H1 (cell line): ENCODE data around the gene KIAA1143. TPM values are rescaled to one million over a fixed set of nuclear protein-coding genes. Genes with fewer than 3 reads are reported as not detected.

Source experiments
- CTCF ChIA-PET: fragments of 300-600 bp; sonication (Branson Sonifier 250); formaldehyde crosslinking; loops from one replicate; lab custom pipeline; 2021; ENCODE audit not compliant: partially characterized antibody; lab: Charles Lee
- POLR2A ChIA-PET: fragments of 300-600 bp; sonication (Branson Sonifier 250); formaldehyde crosslinking; loops from one replicate; lab custom pipeline; 2021; ENCODE audit warnings: inconsistent platforms; ENCODE audit not compliant: partially characterized antibody; lab: Charles Lee
- DNase-seq, 2 experiments: peaks; one replicate each; pipeline versions ENCODE4 v3.0.0 to v3.0.0-alpha.2; 2010 to 2022; ENCODE audit warnings: low spot score in 2 of 2, low read depth in 1 of 2, mixed read lengths in 1 of 2
- FAIRE-seq: peaks from 2 replicates; lab custom pipeline; 2011; peaks lifted over from hg19 to GRCh38; lab: Jason Lieb, UNC
- H2AFZ ChIP-seq: 2 replicates; pipeline ENCODE4 v1.8.1; 2012; ENCODE audit warnings: low read length, inconsistent platforms
- H2AK5ac ChIP-seq: 2 replicates; pipeline ENCODE4 v1.6.1; 2013; ENCODE audit warnings: low read depth, low read length
- H2BK120ac ChIP-seq: replicated peaks from 2 replicates; pipeline ENCODE3; 2013; ENCODE audit warnings: low read depth, low read length, inconsistent platforms
- H2BK12ac ChIP-seq: 2 replicates; pipeline ENCODE4 v1.6.1; 2013; ENCODE audit warnings: low read depth, low read length
- H2BK15ac ChIP-seq: 2 replicates; pipeline ENCODE4 v1.6.1; 2013; ENCODE audit warnings: low read length
- H2BK20ac ChIP-seq: 2 replicates; pipeline ENCODE4 v1.6.1; 2013; ENCODE audit warnings: low read length
- H2BK5ac ChIP-seq: 2 replicates; pipeline ENCODE4 v1.6.1; 2013; ENCODE audit warnings: low read depth, low read length
- H3K14ac ChIP-seq: 2 replicates; pipeline ENCODE4 v1.6.1; 2013; ENCODE audit warnings: inconsistent platforms; ENCODE audit not compliant: insufficient read length
- H3K18ac ChIP-seq: 2 replicates; pipeline ENCODE4 v1.6.1; 2013; ENCODE audit warnings: low read length; ENCODE audit errors: extremely low read depth
- H3K23ac ChIP-seq: 2 replicates; pipeline ENCODE4 v1.6.1; 2013; ENCODE audit warnings: inconsistent platforms; ENCODE audit not compliant: insufficient read length
- H3K23me2 ChIP-seq: 2 replicates; pipeline ENCODE4 v1.6.1; 2013; ENCODE audit warnings: low read depth, low read length
- H3K27ac ChIP-seq: 2 replicates; pipeline ENCODE4 v1.6.1; 2011; ENCODE audit warnings: low read depth, low read length, inconsistent platforms
- H3K27me3 ChIP-seq, 4 experiments: replicated peaks in 1 of 4; 1 replicate in 1 of 4; 2 replicates in 3 of 4; pipeline versions ENCODE4 v1.6.1 to v1.8.1; 2011 to 2013; ENCODE audit warnings: low read length in 3 of 4, mild to moderate bottlenecking in 3 of 4, inconsistent platforms in 2 of 4, mixed read lengths in 2 of 4, moderate library complexity in 1 of 4; ENCODE audit not compliant: control insufficient read depth in 3 of 4, insufficient read depth in 3 of 4; ENCODE audit errors: extremely low read depth in 1 of 4
- H3K36me3 ChIP-seq, 4 experiments: 2 replicates each; pipeline versions ENCODE4 v1.6.1 to v1.8.1; 2011 to 2013; ENCODE audit warnings: mild to moderate bottlenecking in 4 of 4, low read length in 3 of 4, moderate library complexity in 2 of 4, control low read depth in 1 of 4, inconsistent platforms in 1 of 4; ENCODE audit not compliant: insufficient read depth in 4 of 4, control insufficient read depth in 2 of 4
- H3K4ac ChIP-seq: replicated peaks from 2 replicates; pipeline ENCODE3; 2013; ENCODE audit warnings: low read length, low read depth, mixed read lengths, inconsistent platforms; ENCODE audit not compliant: insufficient read length
- H3K4me1 ChIP-seq, 4 experiments: replicated peaks in 1 of 4; 1 replicate in 1 of 4; 2 replicates in 3 of 4; pipeline versions ENCODE4 v1.6.1 to v1.8.1; 2011 to 2013; ENCODE audit warnings: low read length in 3 of 4, inconsistent platforms in 2 of 4, mixed read lengths in 1 of 4; ENCODE audit not compliant: insufficient read depth in 4 of 4, control insufficient read depth in 3 of 4
- H3K4me2 ChIP-seq, 2 experiments: 2 replicates each; pipeline versions ENCODE4 v1.6.1 to v1.8.1; 2011 to 2013; ENCODE audit warnings: low read depth in 2 of 2, low read length in 2 of 2, control low read depth in 1 of 2, inconsistent platforms in 1 of 2, mild to moderate bottlenecking in 1 of 2; ENCODE audit not compliant: insufficient read depth in 1 of 2
- H3K4me3 ChIP-seq, 4 experiments: fragments of 200-600, 300-600 bp in 1 of 4; sonication (generic), shearing (Covaris generic), sonication (Bioruptor Twin) in 1 of 4; 2 replicates each; pipeline versions ENCODE4 v1.5.1 to v1.8.1; 2011 to 2016; ENCODE audit warnings: low read length in 4 of 4, low read depth in 3 of 4, control low read depth in 2 of 4, inconsistent platforms in 2 of 4, mild to moderate bottlenecking in 2 of 4, mixed read lengths in 1 of 4, moderate library complexity in 1 of 4; ENCODE audit not compliant: insufficient read depth in 2 of 4; ENCODE audit errors: extremely low read depth in 1 of 4
- H3K56ac ChIP-seq: replicated peaks from 2 replicates; pipeline ENCODE3; 2013; ENCODE audit warnings: low read depth, mild to moderate bottlenecking, mixed read lengths, low read length, inconsistent platforms; ENCODE audit not compliant: insufficient read length
- H3K79me1 ChIP-seq: 2 replicates; pipeline ENCODE4 v1.6.1; 2013; ENCODE audit warnings: low read depth, low read length, control low read depth
- H3K79me2 ChIP-seq, 2 experiments: 2 replicates each; pipeline versions ENCODE4 v1.6.1 to v1.8.1; 2012 to 2013; ENCODE audit warnings: low read length in 2 of 2, mild to moderate bottlenecking in 2 of 2, inconsistent platforms in 1 of 2; ENCODE audit not compliant: insufficient read depth in 2 of 2, control insufficient read depth in 1 of 2
- H3K9ac ChIP-seq, 4 experiments: replicated peaks in 1 of 4; 1 replicate in 1 of 4; 2 replicates in 3 of 4; pipeline versions ENCODE4 v1.6.1 to v1.8.1; 2011 to 2013; ENCODE audit warnings: low read depth in 3 of 4, low read length in 3 of 4, control low read depth in 2 of 4, mild to moderate bottlenecking in 2 of 4, moderate library complexity in 2 of 4, inconsistent platforms in 1 of 4; ENCODE audit errors: extremely low read depth in 1 of 4
- H3K9me3 ChIP-seq, 2 experiments: 2 replicates each; pipeline versions ENCODE4 v1.6.1 to v1.8.1; 2012 to 2013; ENCODE audit warnings: mild to moderate bottlenecking in 2 of 2, moderate library complexity in 2 of 2, control low read depth in 1 of 2, inconsistent platforms in 1 of 2, low read depth in 1 of 2, low read length in 1 of 2, mixed read lengths in 1 of 2; ENCODE audit not compliant: insufficient read depth in 2 of 2
- H4K20me1 ChIP-seq, 2 experiments: replicated peaks in 1 of 2; 2 replicates each; pipeline versions ENCODE3 to v1.8.1; 2011 to 2013; ENCODE audit warnings: inconsistent platforms in 2 of 2, low read length in 2 of 2, mild to moderate bottlenecking in 1 of 2; ENCODE audit not compliant: insufficient read depth in 2 of 2, control insufficient read depth in 1 of 2
- H4K5ac ChIP-seq: 2 replicates; pipeline ENCODE4 v1.6.1; 2013; ENCODE audit warnings: low read length, low read depth, mixed read lengths, inconsistent platforms; ENCODE audit not compliant: insufficient read length
- H4K8ac ChIP-seq: 2 replicates; pipeline ENCODE4 v1.8.0; 2013; ENCODE audit warnings: mild to moderate bottlenecking, moderate library complexity, low read length, inconsistent platforms; ENCODE audit not compliant: insufficient read depth; ENCODE audit errors: extremely low read depth
- H4K91ac ChIP-seq: replicated peaks from 2 replicates; pipeline ENCODE3; 2013; ENCODE audit warnings: low read length, mixed read lengths, inconsistent platforms; ENCODE audit not compliant: insufficient read length
- CHD2 ChIP-seq: IDR thresholded peaks from 2 replicates; pipeline ENCODE4 v1.6.1; 2012; ENCODE audit warnings: low read length, improper control_type of control experiment
- POLR2A ChIP-seq, 2 experiments: IDR thresholded peaks; 1 replicate in 1 of 2; 2 replicates in 1 of 2; pipeline ENCODE4 v1.6.1; 2011; ENCODE audit warnings: low read depth in 2 of 2, low read length in 2 of 2, mild to moderate bottlenecking in 2 of 2; ENCODE audit errors: control extremely low read depth in 1 of 2
- TCF12 ChIP-seq: IDR thresholded peaks from 2 replicates; pipeline ENCODE4 v1.6.1; 2011; ENCODE audit warnings: low read depth, mild to moderate bottlenecking, low read length
- WGBS, 2 experiments: shearing (Covaris generic) in 1 of 2; methylation state at CpG; one replicate each; pipeline versions ENCODE4 v1.1.6 to v1.1.7; 2013 to 2015; ENCODE audit warnings: low lambda C conversion rate in 2 of 2, mixed read lengths in 2 of 2, inconsistent platforms in 1 of 2, low coverage in 1 of 2, missing lambda C conversion rate in 1 of 2; ENCODE audit not compliant: insufficient replicate concordance in 2 of 2, insufficient coverage in 1 of 2, insufficient read length in 1 of 2; ENCODE audit errors: extremely low coverage in 1 of 2, missing lambda C conversion rate in 1 of 2; 5-methylcytosine and 5-hydroxymethylcytosine counted together
- polyA plus RNA-seq, 7 experiments: library from polyadenylated mRNA; depleted of rRNA in 3 of 7; stranded (reverse) in 5 of 7; unstranded in 2 of 7; fragments of >200 nt in 5 of 7; fragments of 200-250 nt in 2 of 7; gene quantifications; 1 replicate in 5 of 7; 2 replicates in 1 of 7; 4 replicates in 1 of 7; pipeline versions ENCODE4 v1.2.1 to v1.2.3, GENCODE V29; 2011 to 2013; ENCODE audit warnings: missing spikeins in 2 of 7, mixed read lengths in 2 of 7
- total RNA-seq: library from RNA; stranded (reverse); fragmentation: NEBNext Ultra II Directional; extraction: Animal tissue kit (Norgen Biotek cat#: 25700); gene quantifications from 2 replicates; pipeline ENCODE4 v1.2.1, GENCODE V29; 2021

KIAA1143 gene
- total and polyA plus RNA-seq, 2 of the 8 experiments (the other 6 are each of a cell fraction or from before 2014, with no cell fraction given) = 16.2 to 67.2 TPM

GRCh38 chr3:44803298-44803697 is 41.9 kb upstream of the KIAA1143 start:
- no peaks in the 10 kb centered on the region for H3K23me2 ChIP-seq
- H2BK5ac ChIP-seq = no peak overlapping the region
- no peak overlapping the region for H4K91ac ChIP-seq
- ChIA-PET POLR2A (no interaction called here), CTCF (no interaction called here)
- no peak overlapping the region for H3K23ac ChIP-seq
- DNase-seq (no peak), FAIRE-seq (no peak)
- TF ChIP-seq POLR2A (IDR thresholded peaks at IDR 0.05; ENCODE audit: control extremely low read depth in 1 of 2, low read depth in 2 of 2, low read length in 2 of 2) (no peak), TCF12 (no peak), CHD2 (no peak)
- H3K9ac ChIP-seq = no peak overlapping the region
- H3K79me1 ChIP-seq = no peaks in the 10 kb centered on the region
- WGBS, 2 experiments = 91% methylated on average over 2 of the region's 2 CpGs; no CpG with 5 or more reads in 1 of the 2 experiments
- H2AK5ac ChIP-seq = no peak overlapping the region
- no peak overlapping the region for H2BK15ac ChIP-seq
- H3K18ac ChIP-seq = no peak overlapping the region
- no peaks in the 10 kb centered on the region for H3K9me3 ChIP-seq
- H2BK120ac ChIP-seq = no peak overlapping the region
- no peak overlapping the region for H4K5ac ChIP-seq
- no peak overlapping the region for H3K4me3 ChIP-seq
- no peaks in the 10 kb centered on the region for H3K27me3 ChIP-seq
- peaks cover 7 to 64% (median 29%) of the 10 kb centered on the region in 4 experiments for H3K36me3 ChIP-seq
- no peaks in the 10 kb centered on the region for H3K79me2 ChIP-seq
- no peak overlapping the region for H3K56ac ChIP-seq
- no peak overlapping the region for H2BK20ac ChIP-seq
- H3K4me1 ChIP-seq = no peaks in the 10 kb centered on the region
- no peak overlapping the region for H3K27ac ChIP-seq
- no peak overlapping the region for H2BK12ac ChIP-seq
- no peak overlapping the region for H4K8ac ChIP-seq
- H3K4ac ChIP-seq = no peak overlapping the region
- no peaks in the 10 kb centered on the region for H4K20me1 ChIP-seq
- no peak overlapping the region for H3K4me2 ChIP-seq
- no peak overlapping the region for H3K14ac ChIP-seq
- no peak overlapping the region for H2AFZ ChIP-seq
